Measurements from ENCODE around the gene KIF16B.
"Not testable (repeated sequence)": the region's sequence is repeated elsewhere in the genome, so short reads cannot be mapped to it uniquely, and the experiment has no call there.

Gene KIF16B

DNA sequence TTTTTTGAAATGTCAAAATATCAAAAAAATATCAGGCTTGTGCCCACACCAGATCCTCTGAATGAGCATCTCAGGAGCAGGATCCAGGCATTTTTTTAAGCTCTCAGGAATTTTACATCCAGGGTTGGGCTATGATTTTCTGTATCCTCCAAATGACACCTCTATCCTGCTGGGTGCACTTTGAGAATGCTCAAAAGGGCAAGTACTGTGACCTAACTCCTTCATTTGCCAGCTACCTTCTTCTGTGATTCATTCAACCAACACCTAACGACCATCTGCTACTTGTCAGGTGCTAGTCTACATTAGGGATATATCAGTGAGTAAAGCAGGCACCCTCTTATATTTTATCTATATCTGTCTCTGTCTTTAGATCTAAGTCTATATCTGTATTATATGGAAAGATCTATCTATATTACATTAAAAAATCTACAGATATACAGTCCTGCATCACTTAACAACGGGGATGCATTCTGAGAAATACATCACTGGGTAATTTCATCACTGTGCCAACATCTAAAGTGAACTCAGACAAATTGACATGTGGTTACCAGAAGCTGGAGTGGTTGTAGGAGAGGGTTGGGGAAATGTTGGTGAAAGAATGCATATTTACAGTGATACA is 131.6 kb downstream of the KIF16B start:
- DNase-seq (ENCODE audit: extremely low spot score, insufficient read length, low read depth) (no peak), FAIRE-seq (no peak)

DNA sequence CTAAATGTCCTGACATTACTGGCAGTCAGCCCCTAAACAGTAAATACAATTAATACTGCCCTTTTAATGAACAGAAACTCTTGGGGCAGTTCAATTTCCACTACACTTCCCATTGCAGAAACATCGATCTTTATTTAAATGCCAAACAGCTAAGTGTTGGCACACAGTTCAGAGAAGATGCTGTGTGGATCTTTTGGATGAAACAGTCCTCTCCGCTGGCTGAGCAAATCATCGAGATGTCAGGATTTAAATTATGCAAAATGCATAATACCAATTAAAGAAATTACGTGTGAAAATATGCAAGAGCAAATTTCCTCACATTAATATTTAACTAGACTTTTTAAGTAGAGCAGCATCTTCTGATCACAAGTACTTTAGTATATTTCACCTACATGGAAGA is 132.6 kb downstream of the KIF16B start:
- no peak for FAIRE-seq

DNA sequence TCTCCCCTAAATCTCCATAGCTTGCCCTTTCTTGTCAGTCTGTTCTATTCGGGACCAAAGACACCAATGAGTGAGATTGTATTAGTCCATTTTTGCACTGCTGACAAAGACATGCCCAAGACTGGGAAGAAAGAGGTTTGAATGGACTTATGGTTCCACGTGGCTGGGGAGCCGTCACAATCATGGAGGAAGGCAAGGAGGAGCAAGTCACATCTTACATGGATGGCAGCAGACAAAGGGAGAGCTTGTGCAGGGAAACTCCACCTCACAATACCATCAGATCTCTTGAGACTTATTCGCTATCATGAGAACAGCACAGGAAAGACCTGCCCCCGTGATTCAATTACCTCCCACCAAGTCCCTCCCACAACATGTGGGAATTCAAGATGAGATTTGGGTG is 133.7 kb downstream of the KIF16B start:
- FAIRE-seq; DNase-seq (ENCODE audit: extremely low spot score, insufficient read length, low read depth): not testable (repeated sequence)

More for the DNA sequence above, 132.6 kb downstream of the KIF16B start:
- DNase-seq (ENCODE audit: extremely low spot score, insufficient read length, low read depth) = no peak

DNA sequence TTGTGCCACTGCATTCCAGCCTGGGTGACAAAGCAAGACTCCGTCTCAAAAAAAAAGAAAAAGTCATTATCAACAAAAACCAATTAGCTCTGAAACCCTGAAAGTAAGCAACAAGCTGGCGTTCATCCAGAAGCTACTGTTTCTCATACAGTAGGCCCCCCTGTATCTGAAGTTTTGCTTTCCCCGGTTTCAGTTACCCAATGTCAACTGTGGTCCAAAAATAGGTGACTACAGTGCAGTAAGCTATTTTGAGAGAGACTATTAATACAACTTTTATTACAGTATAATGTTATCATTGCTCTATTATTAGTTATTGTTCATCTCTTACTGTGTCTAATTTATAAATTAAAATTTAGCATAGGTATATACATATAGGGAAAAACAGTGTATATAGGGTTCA is 135.1 kb downstream of the KIF16B start:
- no peak for DNase-seq (ENCODE audit: extremely low spot score, insufficient read length, low read depth)
- no peak for FAIRE-seq

DNA sequence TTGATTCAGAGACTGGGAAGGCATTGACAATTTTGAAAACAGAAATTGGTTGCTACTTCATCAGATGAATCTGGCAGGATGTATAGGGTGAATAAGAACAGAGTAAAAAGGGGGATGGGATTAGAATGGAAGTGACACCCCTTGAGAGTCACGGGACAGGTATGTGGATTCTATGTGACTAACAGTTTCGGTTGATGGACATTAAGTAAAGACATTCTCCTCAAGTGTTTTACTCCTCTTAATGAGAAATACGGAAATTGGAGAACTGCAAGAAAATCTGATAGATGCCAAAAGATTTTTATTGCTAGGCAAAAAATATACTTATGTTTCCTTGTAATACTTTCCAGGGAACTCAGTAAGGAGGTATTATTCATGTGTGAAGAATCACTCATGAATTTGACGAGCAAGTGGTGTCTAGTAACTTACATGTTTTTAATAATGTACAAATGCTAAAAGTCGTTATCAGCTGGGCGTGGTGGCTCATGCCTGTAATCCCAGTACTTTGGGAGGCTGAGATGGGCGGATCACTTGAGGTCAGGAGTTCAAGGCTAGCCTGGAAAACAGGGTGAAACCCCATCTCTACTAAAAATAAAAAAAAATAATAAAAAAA is 135.8 kb downstream of the KIF16B start:
- no peak for FAIRE-seq

DNA sequence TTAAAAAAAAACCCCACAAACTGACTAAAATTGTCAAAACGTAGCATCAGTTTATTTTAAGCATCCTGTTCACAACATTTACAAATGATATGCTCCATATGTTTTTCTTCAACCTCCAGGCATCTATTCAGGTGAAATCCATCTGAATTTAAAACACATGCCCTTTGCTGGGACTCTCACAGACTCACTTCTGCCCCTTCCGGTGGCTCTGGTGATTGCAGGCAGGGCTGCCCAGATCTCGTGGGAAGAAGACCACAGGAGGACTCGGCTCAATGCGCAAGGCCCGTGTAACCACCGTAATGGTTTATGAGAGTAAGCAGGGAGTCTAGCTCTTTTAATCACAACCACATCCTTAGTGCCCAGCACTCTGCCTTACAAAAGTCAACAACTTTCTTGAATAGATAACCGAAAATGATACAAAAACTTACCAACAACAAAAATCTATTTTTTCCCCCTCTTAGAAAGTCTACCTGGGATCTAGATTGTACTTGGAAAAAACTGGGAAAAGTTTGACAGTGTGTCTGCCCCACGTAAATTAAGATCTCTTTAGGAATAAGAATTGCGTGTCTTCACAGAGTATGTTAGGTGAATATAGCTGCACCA is 139.1 kb downstream of the KIF16B start:
- peak; percentile 66 for FAIRE-seq
- DNase-seq (ENCODE audit: extremely low spot score, insufficient read length, low read depth) = peak; percentile 8

More for the DNA sequence above, 135.8 kb downstream of the KIF16B start:
- no peak for DNase-seq (ENCODE audit: extremely low spot score, insufficient read length, low read depth)

DNA sequence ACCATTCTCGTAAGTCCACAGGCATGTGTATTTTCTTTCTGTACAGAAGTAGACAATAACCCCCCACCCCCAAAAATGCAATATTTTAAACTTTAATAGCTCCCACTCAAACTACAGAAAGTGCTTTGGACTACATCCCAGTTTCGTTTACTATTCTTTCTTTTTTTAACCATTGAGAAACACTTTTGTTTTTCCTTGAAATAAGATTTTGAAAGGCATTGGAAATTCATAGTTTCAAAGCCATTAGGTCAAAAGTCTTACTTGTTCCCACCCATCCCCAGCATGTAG is 140.0 kb downstream of the KIF16B start:
- no peak for DNase-seq (ENCODE audit: extremely low spot score, insufficient read length, low read depth)
- FAIRE-seq = no peak

DNA sequence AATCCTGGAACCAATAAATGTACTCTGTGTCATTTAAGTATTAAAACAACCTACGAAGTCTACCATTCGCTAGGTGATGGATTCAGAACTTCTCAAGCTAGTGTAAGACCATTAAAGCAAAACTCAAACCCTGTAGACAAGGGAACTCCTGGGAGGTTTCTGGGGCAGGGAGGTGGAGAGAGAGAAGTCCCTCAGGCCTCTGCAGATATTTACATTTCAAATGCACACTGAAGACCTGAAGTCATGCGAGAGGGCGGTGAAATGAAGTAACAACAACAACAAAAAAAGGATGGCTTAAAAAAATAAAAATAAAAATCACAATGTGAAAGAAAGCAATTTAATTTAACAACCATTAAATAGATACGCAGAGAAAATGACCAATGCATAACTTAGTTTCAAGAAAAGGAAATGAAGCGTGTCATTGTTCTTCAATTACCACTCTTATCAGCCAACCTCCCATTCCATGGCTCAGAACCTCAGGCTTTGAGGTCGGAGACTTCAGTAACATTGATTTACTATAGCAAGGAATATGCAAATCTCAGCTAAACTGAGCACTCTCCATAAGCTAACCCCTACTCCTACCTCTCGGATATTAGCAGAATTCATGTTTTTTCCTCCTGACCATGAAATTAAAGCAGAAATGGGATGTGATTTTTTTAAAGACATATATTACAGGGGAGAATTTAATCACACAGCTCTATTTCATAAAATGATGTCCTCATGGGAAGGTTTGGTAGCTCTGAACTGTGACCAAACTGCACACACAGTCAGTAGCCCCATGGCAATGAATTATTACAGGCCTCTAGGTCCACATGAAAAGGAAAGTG is 140.6 kb downstream of the KIF16B start:
- DNase-seq (ENCODE audit: extremely low spot score, insufficient read length, low read depth) = no peak

DNA sequence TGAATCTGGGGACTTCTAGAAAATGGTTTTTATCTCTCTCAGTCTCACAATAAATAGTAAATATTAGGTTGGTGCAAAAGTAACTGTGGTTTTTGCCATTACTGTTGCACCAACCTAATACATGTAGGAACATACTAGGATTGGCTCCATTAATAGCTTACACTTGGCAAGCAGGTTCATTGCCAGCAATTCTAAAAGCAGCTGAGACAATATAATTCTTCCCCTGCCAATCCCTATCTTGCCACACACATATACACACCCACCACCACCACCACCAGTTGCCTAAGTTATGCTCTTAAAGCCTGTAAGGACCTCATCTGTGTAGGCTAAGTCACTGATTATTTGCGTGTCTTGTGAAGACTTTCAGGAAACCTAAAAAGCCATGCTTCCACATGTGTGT is 145.1 kb downstream of the KIF16B start:
- FAIRE-seq = no peak

More for the DNA sequence above, 140.6 kb downstream of the KIF16B start:
- FAIRE-seq = no peak

DNA sequence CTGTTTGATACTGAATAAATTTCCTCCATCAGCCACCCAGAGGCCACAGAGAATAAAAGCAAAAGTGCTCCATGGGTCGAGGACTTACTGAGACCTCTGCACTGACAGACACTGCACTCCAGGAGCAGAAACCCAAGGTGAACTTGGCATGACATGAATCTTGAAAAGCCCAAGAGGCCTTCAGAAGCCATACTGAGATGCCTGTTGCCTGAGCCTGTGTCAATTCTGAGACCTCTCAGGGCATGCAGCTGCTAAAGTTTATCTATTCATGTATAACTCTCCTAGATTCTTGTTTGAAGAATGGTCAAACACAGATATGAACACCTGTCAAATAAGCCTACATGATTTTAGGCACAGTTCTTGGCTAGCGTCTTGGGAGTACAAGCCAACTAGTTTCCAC is 145.7 kb downstream of the KIF16B start:
- FAIRE-seq (no peak), DNase-seq (ENCODE audit: extremely low spot score, insufficient read length, low read depth) (no peak)

More for the DNA sequence above, 145.1 kb downstream of the KIF16B start:
- no peak for DNase-seq (ENCODE audit: extremely low spot score, insufficient read length, low read depth)

DNA sequence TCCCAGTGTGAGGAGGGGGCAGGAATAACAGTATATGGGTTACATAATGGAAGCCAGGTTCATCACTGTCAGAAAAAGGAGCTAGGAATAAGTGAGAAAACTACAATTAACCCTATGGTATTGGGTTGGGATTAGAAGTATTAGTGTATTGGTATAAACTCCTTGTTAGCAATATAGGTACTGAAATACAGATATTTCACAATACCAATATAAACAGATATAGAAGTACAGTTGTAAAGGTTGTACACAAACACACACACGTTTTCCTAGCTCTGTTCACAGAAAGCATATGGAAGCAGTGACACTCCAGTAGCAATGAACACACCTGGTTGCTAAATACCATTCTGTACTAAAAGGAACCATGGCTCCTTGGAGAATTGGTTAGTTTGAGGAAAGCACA is 148.5 kb downstream of the KIF16B start:
- FAIRE-seq = no peak

DNA sequence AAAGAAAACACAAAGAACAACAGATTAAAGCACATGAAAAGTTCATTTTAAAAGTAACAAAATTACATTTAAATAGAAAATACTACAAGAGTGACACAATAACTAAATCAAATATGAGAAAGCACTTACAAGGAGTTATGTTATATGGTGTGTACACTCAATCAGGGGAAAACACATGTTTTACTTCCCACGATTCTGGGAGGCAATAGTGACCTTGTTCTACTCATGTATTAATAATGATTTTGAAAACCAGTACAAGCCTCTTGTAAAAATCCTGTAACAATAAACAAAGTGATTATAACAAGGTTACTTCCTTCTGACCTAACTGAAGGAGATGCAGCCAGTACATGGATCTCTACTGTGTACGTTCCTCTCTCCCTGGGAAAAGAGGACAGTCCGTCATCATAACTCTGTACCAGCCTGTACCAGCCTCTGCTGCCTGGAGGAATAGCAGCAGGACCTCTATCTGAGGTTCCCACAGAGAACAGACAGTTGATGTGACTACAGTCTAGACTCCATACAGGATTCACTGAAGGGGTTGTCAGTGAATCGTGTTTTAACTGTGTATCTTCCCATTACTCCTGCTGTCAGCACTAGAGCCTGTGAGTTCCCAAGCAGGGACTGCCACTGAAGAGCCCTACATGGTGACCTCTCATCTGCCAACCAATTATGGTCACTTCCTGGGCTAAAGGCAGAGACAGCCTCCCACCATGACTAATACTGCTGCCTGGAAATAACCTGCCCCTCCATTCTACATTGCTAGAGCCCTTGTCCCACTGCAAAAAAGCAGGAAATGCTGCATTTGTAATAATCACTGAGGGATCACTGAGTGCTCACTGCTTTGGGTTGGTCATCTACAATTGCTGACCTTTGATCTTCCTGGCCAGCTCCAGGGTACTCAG is 149.7 kb downstream of the KIF16B start:
- DNase-seq (ENCODE audit: extremely low spot score, insufficient read length, low read depth) = no peak
- no peak for FAIRE-seq

More for the DNA sequence above, 148.5 kb downstream of the KIF16B start:
- DNase-seq (ENCODE audit: extremely low spot score, insufficient read length, low read depth) = no peak

DNA sequence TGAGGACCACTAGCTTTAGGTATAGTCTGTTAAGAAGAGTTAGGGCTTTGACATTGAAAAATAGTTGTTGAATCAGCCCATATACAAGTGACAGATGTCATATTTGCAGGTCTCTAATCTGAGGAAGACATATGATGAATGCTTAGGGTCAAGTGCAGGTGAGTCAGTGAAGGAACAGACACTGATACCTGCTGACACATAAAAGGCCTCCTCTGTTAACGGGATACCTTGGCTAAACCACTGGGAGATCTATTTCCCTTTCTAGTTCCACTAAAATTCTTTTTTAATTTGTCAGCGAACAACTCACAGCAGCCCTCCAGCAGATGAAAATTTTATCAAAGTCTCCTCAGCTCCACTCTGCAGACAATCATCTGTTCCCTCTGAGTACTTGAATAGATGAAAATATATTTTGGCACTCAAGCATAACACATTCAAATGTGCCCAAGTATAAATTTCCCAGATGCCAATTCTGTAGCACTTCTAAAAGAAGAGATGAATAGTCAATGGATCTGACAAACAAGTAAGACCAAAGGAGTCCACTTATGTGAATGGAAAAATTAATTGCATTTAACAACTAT is 154.0 kb downstream of the KIF16B start:
- DNase-seq (ENCODE audit: extremely low spot score, insufficient read length, low read depth) (no peak), FAIRE-seq (no peak)

DNA sequence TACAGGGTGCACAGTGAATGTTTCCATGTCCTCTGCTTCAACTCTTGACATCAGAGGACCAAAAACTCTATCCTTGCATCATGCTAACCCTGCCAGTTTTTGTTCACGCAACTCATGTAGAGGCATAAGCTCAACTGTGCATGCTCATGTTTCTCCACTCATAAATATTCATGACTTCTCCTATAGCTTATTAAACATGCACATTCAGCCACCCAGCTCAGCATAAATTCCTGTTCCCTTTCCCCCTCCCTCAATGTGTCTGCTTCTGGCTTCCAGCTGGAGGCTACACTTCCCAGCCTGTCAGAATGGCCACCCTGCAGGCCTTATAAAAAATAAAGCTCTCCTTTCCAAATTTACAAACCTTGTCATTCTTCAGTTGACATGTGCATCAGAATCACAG is 154.6 kb downstream of the KIF16B start:
- FAIRE-seq (no peak), DNase-seq (ENCODE audit: extremely low spot score, insufficient read length, low read depth) (no peak)

DNA sequence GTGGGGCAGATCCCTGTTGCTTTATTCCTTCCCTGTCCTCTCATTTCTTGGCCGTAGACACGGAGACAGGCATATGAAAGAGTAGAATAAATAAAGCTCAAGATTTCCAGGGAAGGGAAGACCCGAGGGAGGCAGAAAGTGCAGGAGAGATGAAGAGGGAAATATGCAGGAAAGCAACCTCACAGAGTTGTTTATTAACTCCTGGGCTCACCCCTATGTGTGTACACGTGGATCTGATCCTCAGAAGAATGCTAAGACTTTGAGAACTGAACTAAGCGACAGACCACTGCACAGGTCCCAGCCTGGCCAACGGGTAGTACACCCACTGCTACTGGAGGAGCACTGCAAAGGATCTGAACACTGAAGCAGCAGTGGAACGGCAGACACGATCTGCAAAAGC is 156.2 kb downstream of the KIF16B start:
- DNase-seq (ENCODE audit: extremely low spot score, insufficient read length, low read depth) (no peak), FAIRE-seq (no peak)

DNA sequence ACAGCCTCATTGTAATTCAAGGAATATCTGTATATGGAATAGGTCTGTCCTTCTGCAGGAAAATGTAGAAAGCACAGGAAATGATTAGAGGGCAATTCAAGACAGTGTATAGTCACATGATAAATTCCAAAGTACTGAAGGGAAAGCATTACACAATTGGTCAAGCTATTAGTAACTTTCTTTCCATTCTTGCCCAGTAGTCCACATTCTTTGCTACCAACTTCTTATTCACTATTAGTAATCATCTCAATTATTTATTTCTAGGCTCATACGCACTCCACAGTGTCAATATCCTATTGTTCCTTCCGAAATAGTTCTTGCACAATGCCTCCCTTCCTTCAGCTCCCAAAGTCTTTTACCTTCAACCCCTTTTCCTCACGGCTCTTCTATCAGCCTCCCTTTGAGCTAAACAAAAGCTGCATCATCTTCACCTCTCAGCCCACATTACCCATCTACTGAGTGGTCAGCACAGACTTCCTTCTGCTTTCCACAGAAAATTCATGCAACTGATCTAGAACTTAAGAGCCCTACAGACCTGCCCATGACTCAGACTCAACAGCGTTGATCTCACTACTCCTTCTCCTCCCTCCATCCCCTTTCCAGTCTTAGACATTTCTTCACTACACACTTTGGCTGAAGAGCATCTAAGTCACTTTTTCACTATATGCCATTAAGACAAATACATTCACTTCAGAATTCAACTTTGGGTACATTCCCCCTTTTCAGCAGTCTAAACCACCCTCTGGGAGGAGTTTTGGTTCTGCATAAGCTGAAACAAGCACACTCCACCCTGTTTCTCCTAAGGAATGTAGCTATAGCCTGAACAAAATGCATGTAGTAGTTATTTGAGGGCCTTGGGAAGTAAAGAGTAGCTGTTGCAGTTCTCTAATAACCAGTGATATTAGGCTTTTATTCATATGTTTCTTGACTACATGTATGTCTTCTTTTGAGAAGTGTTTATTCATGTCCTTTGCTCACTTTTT is 157.9 kb downstream of the KIF16B start:
- FAIRE-seq = no peak

DNA sequence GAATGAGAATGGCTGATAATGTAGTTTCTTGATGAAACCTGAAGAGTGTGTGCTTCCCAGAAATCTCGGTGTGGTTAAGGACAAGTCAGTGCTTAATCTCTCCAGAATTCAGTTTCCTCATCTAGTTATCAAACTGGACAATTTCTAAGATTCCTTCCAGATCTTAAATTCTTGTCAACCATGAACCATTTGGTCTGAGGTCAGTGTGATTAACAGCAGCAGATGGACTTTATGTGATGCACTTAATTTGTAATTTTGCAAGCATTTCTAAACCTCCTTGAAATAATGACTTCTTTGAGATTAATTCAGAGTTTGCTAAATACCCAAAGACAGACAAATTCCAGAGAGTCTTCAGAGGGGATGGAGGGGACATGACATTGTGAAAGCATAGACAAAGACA is 160.3 kb downstream of the KIF16B start:
- DNase-seq (ENCODE audit: extremely low spot score, insufficient read length, low read depth) (no peak), FAIRE-seq (no peak)

More for the DNA sequence above, 157.9 kb downstream of the KIF16B start:
- no peak for DNase-seq (ENCODE audit: extremely low spot score, insufficient read length, low read depth)

DNA sequence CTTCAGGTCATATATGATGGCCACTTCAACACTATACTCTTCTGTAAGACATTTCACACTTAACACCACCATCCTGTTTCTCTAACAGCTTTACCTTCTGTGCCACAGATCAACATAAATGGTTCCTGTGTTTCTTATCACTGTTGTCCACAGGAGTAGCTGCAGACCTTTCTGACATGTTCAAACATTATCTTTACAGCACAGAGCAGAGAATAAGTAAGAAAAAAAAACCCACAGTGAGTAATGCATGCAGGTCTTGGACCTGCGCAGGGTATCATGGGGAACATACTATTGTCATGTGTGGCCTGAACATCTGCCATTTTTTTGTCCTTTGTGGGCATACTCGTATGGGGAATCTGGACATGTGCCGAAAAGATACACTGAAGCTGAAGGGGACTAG is 161.9 kb downstream of the KIF16B start:
- DNase-seq (ENCODE audit: extremely low spot score, insufficient read length, low read depth) = no peak
- FAIRE-seq = no peak
